Hepatocyte (in vitro differentiated cells): ENCODE measurements around the gene TTC32.

Experiments used
- CTCF ChIP-seq: fragments of 200-600 bp; sonication (generic); IDR thresholded peaks from 2 replicates; pipeline ENCODE4 v1.5.1; 2016; ENCODE audit warnings: antibody characterized with exemption, mild to moderate bottlenecking; ENCODE audit not compliant: poor library complexity
- EZH2phosphoT487 ChIP-seq: fragments of 200-600 bp; sonication (generic); IDR thresholded peaks from one replicate; pipeline ENCODE4 v1.6.1; 2018; ENCODE audit warnings: antibody characterized with exemption, mild to moderate bottlenecking, low read depth, moderate library complexity; ENCODE audit not compliant: unreplicated experiment, severe bottlenecking

GRCh38 chr2:19854596-19855541 is 46.9 kb downstream of the TTC32 start:
- TF ChIP-seq CTCF = no peak
- no peak for TF ChIP-seq EZH2phosphoT487
